ENCODE data around the gene ZP3. TPM values are rescaled to one million over a fixed set of nuclear protein-coding genes. Genes with fewer than 3 reads are reported as not detected.
"Not testable (repeated sequence)": the region's sequence is repeated elsewhere in the genome, so short reads cannot be mapped to it uniquely, and the experiment has no call there.

The ZP3 gene
- total RNA-seq, 1 experiment from 2014 or later: 5.0 TPM

GRCh38 chr7:76397409-76398183 lies 27.2 kb upstream of the ZP3 start:
- in situ Hi-C loops (cut with HindIII; ENCODE audit: low pct_unique_long_range_greater_than_20kb, low sequenced_read_pairs): no loop called here
- DNase-seq (ENCODE audit: low read depth, low spot score): peak; percentile 78

- in situ Hi-C loops (cut with HindIII; ENCODE audit: low pct_unique_long_range_greater_than_20kb, low sequenced_read_pairs): no loop called here
- DNase-seq (ENCODE audit: low read depth, low spot score): no peak
Observed at GRCh38 chr7:76400248-76400647, 24.5 kb upstream of the ZP3 start.

GRCh38 chr7:76403097-76403496 lies 21.7 kb upstream of the ZP3 start:
- in situ Hi-C loops (cut with HindIII; ENCODE audit: low pct_unique_long_range_greater_than_20kb, low sequenced_read_pairs); DNase-seq (ENCODE audit: low read depth, low spot score): not testable (repeated sequence)

- DNase-seq (ENCODE audit: low read depth, low spot score): no peak
- in situ Hi-C loops (cut with HindIII; ENCODE audit: low pct_unique_long_range_greater_than_20kb, low sequenced_read_pairs): no loop called here
Observed at GRCh38 chr7:76403780-76404494, 20.8 kb upstream of the ZP3 start.

- in situ Hi-C loops (cut with HindIII; ENCODE audit: low pct_unique_long_range_greater_than_20kb, low sequenced_read_pairs): no loop called here
Observed at GRCh38 chr7:76405738-76406137, 19.0 kb upstream of the ZP3 start.

GRCh38 chr7:76407718-76408117 lies 17.0 kb upstream of the ZP3 start:
- DNase-seq (ENCODE audit: low read depth, low spot score): no peak
- in situ Hi-C loops (cut with HindIII; ENCODE audit: low pct_unique_long_range_greater_than_20kb, low sequenced_read_pairs): no loop called here

More at GRCh38 chr7:76405738-76406137, 19.0 kb upstream of the ZP3 start:
- DNase-seq (ENCODE audit: low read depth, low spot score): no peak

GRCh38 chr7:76408121-76408560 lies 16.6 kb upstream of the ZP3 start:
- in situ Hi-C loops (cut with HindIII; ENCODE audit: low pct_unique_long_range_greater_than_20kb, low sequenced_read_pairs): no loop called here
- DNase-seq (ENCODE audit: low read depth, low spot score): no peak

- no peak for DNase-seq (ENCODE audit: low read depth, low spot score)
- in situ Hi-C loops (cut with HindIII; ENCODE audit: low pct_unique_long_range_greater_than_20kb, low sequenced_read_pairs): no loop called here
Observed at GRCh38 chr7:76409537-76409936, 15.2 kb upstream of the ZP3 start, which contains the start of gene SSC4D. TSS of gene SSC4D (minus strand) at chr7:76409697. CDS start at chr7:76404439, 5,258 bp downstream.

- in situ Hi-C loops (cut with HindIII; ENCODE audit: low pct_unique_long_range_greater_than_20kb, low sequenced_read_pairs): no loop called here
- DNase-seq (ENCODE audit: low read depth, low spot score): no peak
Observed at GRCh38 chr7:76411626-76412025, 13.1 kb upstream of the ZP3 start.

- in situ Hi-C loops (cut with HindIII; ENCODE audit: low pct_unique_long_range_greater_than_20kb, low sequenced_read_pairs): no loop called here
- DNase-seq (ENCODE audit: low read depth, low spot score): no peak
Observed at GRCh38 chr7:76412249-76412648, 12.5 kb upstream of the ZP3 start.

GRCh38 chr7:76417654-76418310 lies 7.0 kb upstream of the ZP3 start:
- DNase-seq (ENCODE audit: low read depth, low spot score); in situ Hi-C loops (cut with HindIII; ENCODE audit: low pct_unique_long_range_greater_than_20kb, low sequenced_read_pairs): not testable (repeated sequence)

GRCh38 chr7:76421097-76421496 lies 3.7 kb upstream of the ZP3 start:
- in situ Hi-C loops (cut with HindIII; ENCODE audit: low pct_unique_long_range_greater_than_20kb, low sequenced_read_pairs): not testable (repeated sequence)
- DNase-seq (ENCODE audit: low read depth, low spot score): peak; percentile 24

- no peak for DNase-seq (ENCODE audit: low read depth, low spot score)
- in situ Hi-C loops (cut with HindIII; ENCODE audit: low pct_unique_long_range_greater_than_20kb, low sequenced_read_pairs): no loop called here
Observed at GRCh38 chr7:76423666-76424412, 911 bp upstream of the ZP3 start.

- DNase-seq (ENCODE audit: low read depth, low spot score): no peak
- in situ Hi-C loops (cut with HindIII; ENCODE audit: low pct_unique_long_range_greater_than_20kb, low sequenced_read_pairs): no loop called here
Observed at GRCh38 chr7:76425156-76425555, 406 bp downstream of the ZP3 start.

GRCh38 chr7:76425558-76425957 lies 808 bp downstream of the ZP3 start:
- DNase-seq (ENCODE audit: low read depth, low spot score); in situ Hi-C loops (cut with HindIII; ENCODE audit: low pct_unique_long_range_greater_than_20kb, low sequenced_read_pairs): not testable (repeated sequence)

GRCh38 chr7:76426246-76426645 lies 1.5 kb downstream of the ZP3 start:
- in situ Hi-C loops (cut with HindIII; ENCODE audit: low pct_unique_long_range_greater_than_20kb, low sequenced_read_pairs): no loop called here
- no peak for DNase-seq (ENCODE audit: low read depth, low spot score)

GRCh38 chr7:76427635-76428034 lies 2.9 kb downstream of the ZP3 start:
- DNase-seq (ENCODE audit: low read depth, low spot score): no peak
- in situ Hi-C loops (cut with HindIII; ENCODE audit: low pct_unique_long_range_greater_than_20kb, low sequenced_read_pairs): no loop called here
